PC-9 (cell line): ENCODE results near the gene ALB.

Source experiments
- EZH2 ChIP-seq: fragments of 200-600 bp; sonication (generic); IDR thresholded peaks from 2 replicates; pipeline ENCODE4 v1.8.0; 2017; ENCODE audit warnings: antibody characterized with exemption, low read depth
- TF ChIP-seq, protein P1 (sequence below): fragments of 200-600 bp; sonication (generic); conservative IDR thresholded peaks from 2 replicates; pipeline ENCODE4 v1.6.1; 2017; ENCODE audit warnings: mixed run types, antibody characterized with exemption, mild to moderate bottlenecking, moderate library complexity

- TF ChIP-seq, protein P1, sequence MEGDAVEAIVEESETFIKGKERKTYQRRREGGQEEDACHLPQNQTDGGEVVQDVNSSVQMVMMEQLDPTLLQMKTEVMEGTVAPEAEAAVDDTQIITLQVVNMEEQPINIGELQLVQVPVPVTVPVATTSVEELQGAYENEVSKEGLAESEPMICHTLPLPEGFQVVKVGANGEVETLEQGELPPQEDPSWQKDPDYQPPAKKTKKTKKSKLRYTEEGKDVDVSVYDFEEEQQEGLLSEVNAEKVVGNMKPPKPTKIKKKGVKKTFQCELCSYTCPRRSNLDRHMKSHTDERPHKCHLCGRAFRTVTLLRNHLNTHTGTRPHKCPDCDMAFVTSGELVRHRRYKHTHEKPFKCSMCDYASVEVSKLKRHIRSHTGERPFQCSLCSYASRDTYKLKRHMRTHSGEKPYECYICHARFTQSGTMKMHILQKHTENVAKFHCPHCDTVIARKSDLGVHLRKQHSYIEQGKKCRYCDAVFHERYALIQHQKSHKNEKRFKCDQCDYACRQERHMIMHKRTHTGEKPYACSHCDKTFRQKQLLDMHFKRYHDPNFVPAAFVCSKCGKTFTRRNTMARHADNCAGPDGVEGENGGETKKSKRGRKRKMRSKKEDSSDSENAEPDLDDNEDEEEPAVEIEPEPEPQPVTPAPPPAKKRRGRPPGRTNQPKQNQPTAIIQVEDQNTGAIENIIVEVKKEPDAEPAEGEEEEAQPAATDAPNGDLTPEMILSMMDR: no peak
- TF ChIP-seq EZH2: no peak
Observed at GRCh38 chr4:73431813-73432168, 27.7 kb downstream of the ALB start.
